SK-N-SH (cell line): Measurements from ENCODE around the gene DNAJC17. TPM values are rescaled to one million over a fixed set of nuclear protein-coding genes. Genes with fewer than 3 reads are reported as not detected.

Experiments
- CTCF ChIA-PET: fragments of 300-600, 350-600 bp; formaldehyde crosslinking; extraction: SDS; loops from one replicate; lab custom pipeline; 2021; lab: Yijun Ruan, JAX
- POLR2A ChIA-PET: fragments of 350-600 bp; sonication (Branson Sonifier 250); formaldehyde crosslinking; extraction: SDS; loops from one replicate; lab custom pipeline; 2020; ENCODE audit warnings: antibody characterized with exemption, inconsistent platforms; lab: Yijun Ruan, JAX
- DNase-seq: peaks from one replicate; pipeline ENCODE4 v3.0.0; 2012
- H2AFZ ChIP-seq: fragments of 200-600 bp; sonication (generic); 2 replicates; pipeline ENCODE4 v1.8.1; 2016; ENCODE audit warnings: antibody characterized with exemption, mild to moderate bottlenecking, low read depth
- H3F3A ChIP-seq: fragments of 200-600 bp; sonication (generic); replicated peaks from 2 replicates; pipeline ENCODE3; 2016; ENCODE audit warnings: antibody characterized with exemption, mild to moderate bottlenecking; ENCODE audit not compliant: insufficient read depth
- H3K27ac ChIP-seq, 2 experiments: fragments of 200-500 bp in 1 of 2; fragments of 200-600 bp in 1 of 2; sonication (Bioruptor generic) in 1 of 2; sonication (generic), shearing (Covaris generic) in 1 of 2; 2 replicates each; pipeline versions ENCODE4 v1.5.1 to v1.6.1; 2014 to 2016; ENCODE audit warnings: low read depth in 2 of 2, inconsistent platforms in 1 of 2, low read length in 1 of 2, mild to moderate bottlenecking in 1 of 2, mixed read lengths in 1 of 2
- H3K27me3 ChIP-seq: fragments of 200-600 bp; sonication (generic), shearing (Covaris generic); 2 replicates; pipeline ENCODE4 v1.6.1; 2016; ENCODE audit warnings: mixed run types; ENCODE audit not compliant: insufficient read depth
- H3K36me3 ChIP-seq, 2 experiments: fragments of 200-500 bp in 1 of 2; fragments of 200-600 bp in 1 of 2; sonication (Bioruptor generic) in 1 of 2; sonication (generic) in 1 of 2; replicated peaks in 1 of 2; 2 replicates each; pipeline versions ENCODE3 to v1.5.1; 2014 to 2016; ENCODE audit warnings: low read length in 1 of 2, mild to moderate bottlenecking in 1 of 2; ENCODE audit not compliant: insufficient read depth in 2 of 2, control insufficient read depth in 1 of 2
- H3K4me1 ChIP-seq, 2 experiments: fragments of 200-500 bp in 1 of 2; fragments of 200-600 bp in 1 of 2; sonication (Bioruptor generic) in 1 of 2; sonication (generic), shearing (Covaris generic) in 1 of 2; 2 replicates each; pipeline versions ENCODE4 v1.5.1 to v1.6.1; 2014 to 2016; ENCODE audit warnings: low read depth in 1 of 2, low read length in 1 of 2, mixed run types in 1 of 2; ENCODE audit not compliant: insufficient read depth in 2 of 2, control insufficient read depth in 1 of 2
- H3K4me2 ChIP-seq: fragments of 200-600 bp; sonication (generic), shearing (Covaris generic); 2 replicates; pipeline ENCODE4 v1.6.1; 2017; ENCODE audit warnings: mixed run types
- H3K4me3 ChIP-seq, 2 experiments: fragments of 200-500 bp in 1 of 2; fragments of 200-600 bp in 1 of 2; sonication (Bioruptor generic) in 1 of 2; sonication (generic), shearing (Covaris generic) in 1 of 2; 2 replicates each; pipeline versions ENCODE4 v1.5.1 to v1.8.1; 2014 to 2016; ENCODE audit warnings: low read depth in 2 of 2, inconsistent platforms in 1 of 2, low read length in 1 of 2, mild to moderate bottlenecking in 1 of 2, mixed read lengths in 1 of 2, moderate library complexity in 1 of 2
- H3K79me2 ChIP-seq: fragments of 200-600 bp; sonication (generic); 2 replicates; pipeline ENCODE4 v1.8.1; 2017; ENCODE audit warnings: mild to moderate bottlenecking; ENCODE audit not compliant: insufficient read depth
- H3K9ac ChIP-seq: fragments of 200-600 bp; sonication (generic); 2 replicates; pipeline ENCODE4 v1.6.1; 2017; ENCODE audit warnings: mixed run types
- H3K9me2 ChIP-seq: fragments of 200-600 bp; sonication (generic); 2 replicates; pipeline ENCODE4 v1.6.1; 2017; ENCODE audit warnings: mixed run types
- H3K9me3 ChIP-seq: fragments of 200-600 bp; sonication (generic); 2 replicates; pipeline ENCODE4 v1.6.1; 2017; ENCODE audit warnings: mixed run types, mild to moderate bottlenecking, moderate library complexity
- H4K20me1 ChIP-seq: fragments of 200-600 bp; sonication (generic); 2 replicates; pipeline ENCODE4 v1.6.1; 2017; ENCODE audit warnings: mild to moderate bottlenecking, mixed run types; ENCODE audit not compliant: insufficient read depth
- EZH2phosphoT487 ChIP-seq: fragments of 200-600 bp; sonication (generic); IDR thresholded peaks from 2 replicates; pipeline ENCODE4 v1.6.1; 2017; ENCODE audit warnings: low read depth, mixed run types, mild to moderate bottlenecking, antibody characterized with exemption, moderate library complexity, borderline replicate concordance
- FOXJ3 ChIP-seq: sonication (generic); formaldehyde crosslinking; IDR thresholded peaks from 2 replicates; pipeline ENCODE4 v1.5.1; 2020; ENCODE audit warnings: mild to moderate bottlenecking, missing genetic modification reagents
- MAX ChIP-seq: IDR thresholded peaks from 2 replicates; pipeline ENCODE4 v1.4.0; 2012; ENCODE audit warnings: low read depth
- MEF2A ChIP-seq: IDR thresholded peaks from 2 replicates; pipeline ENCODE4 v1.4.0; 2012; ENCODE audit warnings: low read depth, borderline replicate concordance
- RAD21 ChIP-seq: IDR thresholded peaks from 2 replicates; pipeline ENCODE4 v1.6.1; 2012; ENCODE audit warnings: mild to moderate bottlenecking, low read length
- RCOR1 ChIP-seq: fragments of 150-350 bp; IDR thresholded peaks from 2 replicates; pipeline ENCODE4 v1.6.1; 2017; ENCODE audit warnings: antibody characterized with exemption, low read length
- RXRA ChIP-seq: IDR thresholded peaks from 2 replicates; pipeline ENCODE4 v1.4.0; 2012; ENCODE audit warnings: low read depth, mild to moderate bottlenecking, borderline replicate concordance
- TCF12 ChIP-seq: IDR thresholded peaks from 2 replicates; pipeline ENCODE4 v1.4.0; 2012
- WGBS: methylation state at CpG from one replicate; pipeline ENCODE4 v1.1.6; 2017; ENCODE audit warnings: low lambda C conversion rate; 5-methylcytosine and 5-hydroxymethylcytosine counted together
- polyA plus RNA-seq, 3 experiments: library from polyadenylated mRNA; depleted of rRNA; stranded (reverse); fragments of >200 nt; gene quantifications; 2 replicates each; pipeline ENCODE4 v1.2.3, GENCODE V29; 2012
- TF ChIP-seq, protein P1 (sequence below): fragments of 200-600 bp; sonication (generic); IDR thresholded peaks from 2 replicates; pipeline ENCODE4 v1.6.1; 2017; ENCODE audit warnings: antibody characterized with exemption, mild to moderate bottlenecking, moderate library complexity
- TF ChIP-seq, protein P2 (sequence below): IDR thresholded peaks from 2 replicates; pipeline ENCODE4 v1.4.0; 2012; ENCODE audit warnings: low read depth, borderline replicate concordance

DNAJC17 gene
- polyA plus RNA-seq, 1 of the 3 experiments (the other 2 are of a cell fraction), result 61.6 TPM

- TF ChIP-seq MAX, result no peak
- TF ChIP-seq, all 33 proteins: peak for 0
These were observed 63.8 kb downstream of the DNAJC17 start (continued) for GRCh38 chr15:40743485-40743901.

DNA sequence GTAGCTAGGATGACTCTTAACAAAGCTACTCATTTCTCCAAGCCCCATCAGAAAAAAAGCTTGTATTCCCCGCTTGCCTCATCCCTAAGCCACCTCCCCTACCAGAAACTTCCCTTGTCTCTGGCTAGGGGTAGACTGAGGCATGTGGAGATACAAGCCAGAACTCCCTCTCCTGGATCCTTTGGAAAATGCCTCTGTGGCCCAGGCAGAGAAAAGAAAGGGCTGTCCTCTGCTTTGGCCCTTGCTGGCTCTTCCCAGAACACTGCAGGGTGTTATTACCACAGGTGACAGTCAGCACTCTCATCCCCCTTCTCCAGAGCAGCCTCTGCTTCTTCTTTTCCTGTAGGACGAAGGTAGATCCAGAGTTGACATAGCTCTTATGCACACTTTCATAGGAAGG, 67.4 kb downstream of the DNAJC17 start:
- no peak overlapping the region for H2AFZ ChIP-seq
- no peaks in the 10 kb centered on the region for H3K27me3 ChIP-seq
- H3K79me2 ChIP-seq, result no peaks in the 10 kb centered on the region
- POLR2A ChIA-PET, result no interaction called here
- CTCF ChIA-PET, result interaction anchor here (0.6 to 20.8 kb wide), 7 partner anchors 10 to 91 kb away, joined by 3 to 555 read pairs (median 3); partner anchors contain the start of genes C15orf62 and GCHFR
- H3K9ac ChIP-seq, result no peak overlapping the region
- H3K4me3 ChIP-seq, result no peak overlapping the region
- no peaks in the 10 kb centered on the region for H3K9me2 ChIP-seq
- no peaks in the 10 kb centered on the region for H3K9me3 ChIP-seq
- peaks cover 51 to 64% of the 10 kb centered on the region in 2 experiments for H3K36me3 ChIP-seq
- H4K20me1 ChIP-seq, result no peaks in the 10 kb centered on the region
- no peaks in the 10 kb centered on the region; a peak in 1 of 4 replicates for H3K4me1 ChIP-seq
- H3K4me2 ChIP-seq, result no peak overlapping the region
- WGBS, result 95% methylated on average over 2 of the region's 2 CpGs
- TF ChIP-seq, protein P1, sequence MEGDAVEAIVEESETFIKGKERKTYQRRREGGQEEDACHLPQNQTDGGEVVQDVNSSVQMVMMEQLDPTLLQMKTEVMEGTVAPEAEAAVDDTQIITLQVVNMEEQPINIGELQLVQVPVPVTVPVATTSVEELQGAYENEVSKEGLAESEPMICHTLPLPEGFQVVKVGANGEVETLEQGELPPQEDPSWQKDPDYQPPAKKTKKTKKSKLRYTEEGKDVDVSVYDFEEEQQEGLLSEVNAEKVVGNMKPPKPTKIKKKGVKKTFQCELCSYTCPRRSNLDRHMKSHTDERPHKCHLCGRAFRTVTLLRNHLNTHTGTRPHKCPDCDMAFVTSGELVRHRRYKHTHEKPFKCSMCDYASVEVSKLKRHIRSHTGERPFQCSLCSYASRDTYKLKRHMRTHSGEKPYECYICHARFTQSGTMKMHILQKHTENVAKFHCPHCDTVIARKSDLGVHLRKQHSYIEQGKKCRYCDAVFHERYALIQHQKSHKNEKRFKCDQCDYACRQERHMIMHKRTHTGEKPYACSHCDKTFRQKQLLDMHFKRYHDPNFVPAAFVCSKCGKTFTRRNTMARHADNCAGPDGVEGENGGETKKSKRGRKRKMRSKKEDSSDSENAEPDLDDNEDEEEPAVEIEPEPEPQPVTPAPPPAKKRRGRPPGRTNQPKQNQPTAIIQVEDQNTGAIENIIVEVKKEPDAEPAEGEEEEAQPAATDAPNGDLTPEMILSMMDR, result peak; percentile 13; the same call in 1 of the 2 replicates
- no peak for TF ChIP-seq RAD21
- no peak overlapping the region for H3K27ac ChIP-seq
- no peaks in the 10 kb centered on the region for H3F3A ChIP-seq
- DNase-seq, result no peak

GRCh38 chr15:40739047-40739446, 68.2 kb downstream of the DNAJC17 start:
- no peaks in the 10 kb centered on the region for H4K20me1 ChIP-seq
- no peak for TF ChIP-seq TCF12
- TF ChIP-seq MEF2A, result no peak
- TF ChIP-seq RCOR1, result no peak
- no peak for TF ChIP-seq RXRA
- no peak for TF ChIP-seq RAD21
- no peak for TF ChIP-seq EZH2phosphoT487
- no peak for TF ChIP-seq FOXJ3 (CRISPR knock-in tag)
- TF ChIP-seq, protein P2, sequence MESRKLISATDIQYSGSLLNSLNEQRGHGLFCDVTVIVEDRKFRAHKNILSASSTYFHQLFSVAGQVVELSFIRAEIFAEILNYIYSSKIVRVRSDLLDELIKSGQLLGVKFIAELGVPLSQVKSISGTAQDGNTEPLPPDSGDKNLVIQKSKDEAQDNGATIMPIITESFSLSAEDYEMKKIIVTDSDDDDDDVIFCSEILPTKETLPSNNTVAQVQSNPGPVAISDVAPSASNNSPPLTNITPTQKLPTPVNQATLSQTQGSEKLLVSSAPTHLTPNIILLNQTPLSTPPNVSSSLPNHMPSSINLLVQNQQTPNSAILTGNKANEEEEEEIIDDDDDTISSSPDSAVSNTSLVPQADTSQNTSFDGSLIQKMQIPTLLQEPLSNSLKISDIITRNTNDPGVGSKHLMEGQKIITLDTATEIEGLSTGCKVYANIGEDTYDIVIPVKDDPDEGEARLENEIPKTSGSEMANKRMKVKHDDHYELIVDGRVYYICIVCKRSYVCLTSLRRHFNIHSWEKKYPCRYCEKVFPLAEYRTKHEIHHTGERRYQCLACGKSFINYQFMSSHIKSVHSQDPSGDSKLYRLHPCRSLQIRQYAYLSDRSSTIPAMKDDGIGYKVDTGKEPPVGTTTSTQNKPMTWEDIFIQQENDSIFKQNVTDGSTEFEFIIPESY, result no peak
- H3K4me3 ChIP-seq, result no peak overlapping the region
- H3K36me3 ChIP-seq, result peaks cover 52 to 59% of the 10 kb centered on the region in 2 experiments
- ChIA-PET POLR2A (interaction anchor here (0.5 kb wide), 1 partner anchor 17 kb away, joined by 3 read pairs; no protein-coding TSS in a partner anchor), CTCF (interaction anchor here (1.1 to 20.8 kb wide), 4 partner anchors 8 to 38 kb away, joined by 3 to 555 read pairs (median 16); partner anchors contain the start of genes C15orf62 and GCHFR)
- H3F3A ChIP-seq, result no peaks in the 10 kb centered on the region
- H3K9ac ChIP-seq, result no peak overlapping the region
- no peak for DNase-seq
- no peaks in the 10 kb centered on the region for H3K9me3 ChIP-seq
- H3K4me1 ChIP-seq, result no peaks in the 10 kb centered on the region; a peak in 1 of 4 replicates
- H3K79me2 ChIP-seq, result no peaks in the 10 kb centered on the region
- no peak overlapping the region for H3K27ac ChIP-seq
- H3K27me3 ChIP-seq, result no peaks in the 10 kb centered on the region
- WGBS, result 72% methylated on average over 2 of the region's 2 CpGs
- no peak overlapping the region for H3K4me2 ChIP-seq
- no peaks in the 10 kb centered on the region for H3K9me2 ChIP-seq
- no peak overlapping the region for H2AFZ ChIP-seq
